ENCODE measurements around the gene CLEC4D.

DNA sequence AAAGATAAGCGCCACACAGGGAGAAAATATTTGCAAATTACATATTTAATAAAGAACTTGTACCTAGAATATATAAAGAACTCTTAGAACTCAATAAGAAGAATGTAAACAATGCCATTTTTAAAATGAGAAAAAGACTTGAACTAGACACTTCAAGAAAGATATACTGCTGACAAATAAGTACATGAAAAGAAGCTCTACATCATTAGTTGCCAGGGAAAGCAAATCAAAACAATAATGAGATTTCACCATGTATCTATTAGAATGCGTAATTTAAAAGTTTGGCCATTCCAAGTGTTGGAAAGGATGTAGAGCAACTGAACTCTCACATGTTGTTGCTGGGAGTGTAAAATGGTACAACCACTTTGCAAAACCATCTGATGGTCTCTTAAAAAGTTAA lies 34.3 kb downstream of the CLEC4D start:
- no peak for TF ChIP-seq POLR2A (IDR thresholded peaks at IDR 0.05; ENCODE audit: low read depth, low read length)
- no peak for TF ChIP-seq POLR2AphosphoS5 (IDR thresholded peaks at IDR 0.05; ENCODE audit: low read depth, low read length)
- no peak for TF ChIP-seq SPI1 (IDR thresholded peaks at IDR 0.05; ENCODE audit: low read depth, low read length)
